Colonic mucosa (tissue), 4 donors: ENCODE results near the gene KLF1. TPM values are rescaled to one million over a fixed set of nuclear protein-coding genes. Genes with fewer than 3 reads are reported as not detected.

ENCODE experiments used
- DNase-seq: peaks from one replicate; pipeline ENCODE4 v3.0.0-alpha.2; 2020
- H3K27ac ChIP-seq: fragments of 200-600 bp; one replicate; pipeline ENCODE4 v1.8.0; 2021
- H3K27me3 ChIP-seq: fragments of 200-600 bp; one replicate; pipeline ENCODE4 v1.8.0; 2021
- H3K36me3 ChIP-seq: fragments of 200-600 bp; one replicate; pipeline ENCODE4 v1.8.0; 2021
- H3K4me1 ChIP-seq: fragments of 200-600 bp; one replicate; pipeline ENCODE4 v1.8.0; 2021; ENCODE audit warnings: mild to moderate bottlenecking
- H3K4me3 ChIP-seq: fragments of 200-600 bp; one replicate; pipeline ENCODE4 v1.8.0; 2021
- H3K9ac ChIP-seq, 2 donors: one replicate each; pipeline ENCODE4 v1.7.0; 2013; ENCODE audit warnings: control low read depth in 2 of 2, low read depth in 2 of 2, low read length in 2 of 2
- H3K9me3 ChIP-seq: fragments of 200-600 bp; one replicate; pipeline ENCODE4 v1.8.0; 2021
- intact Hi-C: fragments of 100-400 bp; cut with DNase I; formaldehyde crosslinking; loops from one replicate; pipeline ENCODE4 v1.14.1; 2022
- total RNA-seq, 2 donors: library from RNA; stranded (reverse); fragmentation: NEBNext Ultra II Directional in 1 of 2; extraction: Animal tissue kit (Norgen Biotek cat#: 25700) in 1 of 2; gene quantifications; one replicate each; pipeline ENCODE4 v1.2.1, GENCODE V29; 2021
- TF ChIP-seq, protein P1 (sequence below): fragments of 200-600 bp; IDR thresholded peaks from one replicate; pipeline ENCODE4 v1.8.0; 2022; ENCODE audit warnings: antibody characterized with exemption, mild to moderate bottlenecking
- donor health status: healthy.
- donor health status: DM: no; HTN: no; CAD: no.
- donor health status: DM: no; HTN: no; CAD: no.

KLF1 gene
- total RNA-seq, 2 donors from 2014 or later: 0.25 TPM; not detected in 1

DNA sequence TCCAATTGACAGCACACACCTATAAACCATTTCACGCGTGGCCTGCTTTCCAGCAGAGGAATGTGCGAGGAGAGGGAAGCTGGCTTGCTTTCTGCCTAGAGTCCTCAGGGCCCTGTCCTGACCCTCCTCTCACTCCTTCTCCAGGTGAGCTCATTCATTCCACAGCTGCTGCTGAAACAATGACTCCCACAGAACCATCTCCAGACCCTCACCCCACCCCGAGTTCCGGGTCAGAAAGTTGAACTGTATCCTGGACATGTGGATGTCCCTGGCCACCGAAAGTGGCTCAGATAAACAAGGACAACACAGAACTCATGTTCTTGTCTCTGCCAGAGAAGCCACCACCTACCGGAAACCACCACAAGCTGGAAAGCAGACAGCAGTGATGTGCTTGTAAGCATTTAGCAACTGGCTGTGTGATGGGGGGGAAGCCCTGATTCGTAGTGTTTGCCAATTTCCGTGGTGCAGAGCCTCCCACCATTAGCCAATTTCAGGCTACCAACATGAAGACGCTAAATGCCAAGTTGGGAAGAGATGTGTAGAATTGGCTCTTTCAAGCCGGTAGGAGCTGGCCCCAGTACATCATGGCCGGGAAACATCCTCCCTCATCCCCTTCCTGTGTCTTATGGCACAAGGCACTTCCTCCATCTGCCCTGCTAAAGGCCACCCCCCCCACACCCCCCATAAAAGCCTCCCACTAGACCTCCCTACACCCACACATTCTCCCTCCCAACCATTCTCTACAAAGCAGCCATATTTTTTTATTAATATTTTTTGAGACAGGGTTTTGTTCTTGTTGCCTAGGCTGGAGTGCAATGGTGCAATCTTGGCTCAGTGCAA lies 27.1 kb upstream of the KLF1 start:
- no peaks in the 10 kb centered on the region for H3K27me3 ChIP-seq
- no peak for DNase-seq
- peak overlapping the region in 1 of 2 donors; percentile 14 for H3K9ac ChIP-seq
- H3K36me3 ChIP-seq: no peaks in the 10 kb centered on the region
- no peak overlapping the region for H3K4me3 ChIP-seq
- no peaks in the 10 kb centered on the region for H3K9me3 ChIP-seq
- no peak overlapping the region for H3K27ac ChIP-seq
- H3K4me1 ChIP-seq: no peaks in the 10 kb centered on the region
- TF ChIP-seq, protein P1, sequence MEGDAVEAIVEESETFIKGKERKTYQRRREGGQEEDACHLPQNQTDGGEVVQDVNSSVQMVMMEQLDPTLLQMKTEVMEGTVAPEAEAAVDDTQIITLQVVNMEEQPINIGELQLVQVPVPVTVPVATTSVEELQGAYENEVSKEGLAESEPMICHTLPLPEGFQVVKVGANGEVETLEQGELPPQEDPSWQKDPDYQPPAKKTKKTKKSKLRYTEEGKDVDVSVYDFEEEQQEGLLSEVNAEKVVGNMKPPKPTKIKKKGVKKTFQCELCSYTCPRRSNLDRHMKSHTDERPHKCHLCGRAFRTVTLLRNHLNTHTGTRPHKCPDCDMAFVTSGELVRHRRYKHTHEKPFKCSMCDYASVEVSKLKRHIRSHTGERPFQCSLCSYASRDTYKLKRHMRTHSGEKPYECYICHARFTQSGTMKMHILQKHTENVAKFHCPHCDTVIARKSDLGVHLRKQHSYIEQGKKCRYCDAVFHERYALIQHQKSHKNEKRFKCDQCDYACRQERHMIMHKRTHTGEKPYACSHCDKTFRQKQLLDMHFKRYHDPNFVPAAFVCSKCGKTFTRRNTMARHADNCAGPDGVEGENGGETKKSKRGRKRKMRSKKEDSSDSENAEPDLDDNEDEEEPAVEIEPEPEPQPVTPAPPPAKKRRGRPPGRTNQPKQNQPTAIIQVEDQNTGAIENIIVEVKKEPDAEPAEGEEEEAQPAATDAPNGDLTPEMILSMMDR: no peak
- intact Hi-C loops: no loop called here

DNA sequence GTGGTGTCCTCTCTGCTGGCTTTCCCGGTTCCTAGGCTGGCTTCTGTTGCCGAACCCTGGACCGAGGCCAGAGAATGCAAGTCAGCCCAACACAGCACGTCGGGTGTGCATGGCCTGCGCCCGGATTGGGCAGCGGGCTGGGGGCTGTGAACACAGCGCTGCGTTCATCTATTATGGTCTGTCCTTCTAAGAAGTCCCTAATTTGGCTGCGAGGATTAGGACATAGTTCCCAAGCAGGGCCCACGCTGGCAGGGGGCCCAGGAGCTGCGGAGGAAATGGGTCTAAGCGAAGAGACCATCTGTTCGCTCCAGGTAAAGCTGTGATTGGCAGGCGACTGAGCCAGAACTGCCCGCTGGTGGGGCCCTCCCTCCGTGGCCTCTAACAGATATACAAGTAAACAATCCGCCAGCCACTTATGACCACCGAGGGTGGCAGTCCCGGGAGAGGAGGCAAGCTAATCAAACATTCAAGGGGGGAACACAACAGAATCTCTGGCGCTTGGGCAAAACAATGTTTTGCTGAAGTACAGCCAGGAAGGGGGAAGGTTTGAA lies 26.1 kb upstream of the KLF1 start:
- Histone ChIP-seq H3K4me1 (no peaks in the 10 kb centered on the region), H3K9ac (peak overlapping the region; percentile 14 to 43), H3K27me3 (no peaks in the 10 kb centered on the region), H3K36me3 (no peaks in the 10 kb centered on the region), H3K4me3 (no peak overlapping the region), H3K9me3 (no peaks in the 10 kb centered on the region), H3K27ac (peak overlapping the region; percentile 30)
- intact Hi-C loops: no loop called here
- TF ChIP-seq, protein P1: no peak
- DNase-seq: peak; percentile 40

DNA sequence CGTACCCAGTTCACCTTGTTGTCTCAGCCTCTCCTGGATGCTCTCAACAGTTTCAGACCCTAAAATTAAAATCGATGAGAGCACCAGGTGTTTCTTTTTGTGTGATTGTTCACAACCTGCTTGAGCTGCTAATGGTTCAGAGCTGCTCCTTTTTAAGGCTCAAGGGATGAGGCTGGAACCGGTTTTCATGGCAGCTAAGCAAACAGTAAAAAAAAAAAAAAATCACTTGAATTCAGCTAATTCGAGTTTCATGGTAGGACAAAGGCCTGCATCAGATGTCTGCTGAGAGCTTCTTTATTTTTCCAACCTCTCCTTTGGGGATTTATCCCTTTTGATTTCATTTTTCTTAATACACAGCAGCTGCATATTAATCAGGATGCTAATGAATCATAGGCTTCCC lies 25.6 kb upstream of the KLF1 start:
- H3K9me3 ChIP-seq: no peaks in the 10 kb centered on the region
- no peak for DNase-seq
- H3K4me1 ChIP-seq: no peaks in the 10 kb centered on the region
- H3K9ac ChIP-seq: peak overlapping the region in 1 of 2 donors; percentile 43
- H3K4me3 ChIP-seq: no peak overlapping the region
- TF ChIP-seq, protein P1: no peak
- no peaks in the 10 kb centered on the region for H3K27me3 ChIP-seq
- intact Hi-C loops: no loop called here
- H3K27ac ChIP-seq: peak overlapping the region; percentile 30
- H3K36me3 ChIP-seq: no peaks in the 10 kb centered on the region

DNA sequence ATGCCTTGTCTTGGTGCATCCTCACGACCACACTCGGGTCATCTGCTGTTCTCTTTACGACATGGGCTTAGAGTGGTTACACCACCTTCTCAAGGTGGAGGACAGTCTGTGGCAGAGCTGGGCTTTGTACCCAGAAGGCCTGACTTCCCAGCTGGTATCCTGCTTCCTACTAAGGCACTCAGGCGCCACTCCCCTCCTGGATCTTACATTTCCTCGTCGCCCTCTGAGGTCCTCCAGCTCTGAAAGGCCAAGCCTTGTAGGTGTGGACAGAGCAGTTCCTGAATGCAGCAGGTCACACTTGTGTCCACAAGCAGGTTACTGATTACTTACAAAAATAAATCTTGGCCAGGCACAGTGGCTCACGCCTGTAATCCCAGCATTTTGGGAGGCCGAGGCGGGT lies 20.2 kb upstream of the KLF1 start:
- H3K4me3 ChIP-seq: no peak overlapping the region
- no peaks in the 10 kb centered on the region for H3K9me3 ChIP-seq
- intact Hi-C loops: no loop called here
- no peaks in the 10 kb centered on the region for H3K36me3 ChIP-seq
- no peak for DNase-seq
- no peak overlapping the region for H3K27ac ChIP-seq
- TF ChIP-seq, protein P1: no peak
- H3K27me3 ChIP-seq: no peaks in the 10 kb centered on the region
- no peak overlapping the region for H3K9ac ChIP-seq
- H3K4me1 ChIP-seq: no peaks in the 10 kb centered on the region

DNA sequence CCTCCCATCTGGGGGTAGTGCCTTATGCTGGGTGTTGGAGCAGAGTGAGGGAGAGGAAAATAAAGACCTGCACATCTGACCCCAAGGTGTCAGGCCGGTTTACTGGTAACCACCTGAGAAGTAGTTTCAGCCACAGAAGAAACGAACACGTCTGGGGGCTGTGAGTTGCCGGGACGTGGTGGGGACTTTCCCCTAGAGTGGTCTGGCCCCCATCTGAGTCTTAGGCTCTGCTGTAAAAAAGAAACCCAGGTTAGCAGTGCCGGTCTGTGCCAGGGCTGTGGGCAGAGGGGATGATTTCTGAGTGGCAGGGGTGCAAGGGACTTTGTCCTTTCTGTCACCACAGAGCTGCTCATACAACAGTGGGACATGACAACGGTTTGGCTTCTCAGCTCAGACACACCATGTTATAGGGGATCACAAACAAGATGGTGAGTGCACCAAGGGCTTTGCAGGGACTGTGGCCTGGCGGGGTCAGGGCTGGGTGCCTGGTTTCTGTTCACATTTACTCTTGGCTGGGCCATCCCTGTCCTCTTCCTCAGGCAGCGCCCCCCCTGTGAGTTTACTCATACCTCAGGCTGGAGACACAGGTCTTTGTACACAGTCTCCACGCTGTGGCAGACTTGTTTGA lies 13.0 kb upstream of the KLF1 start:
- TF ChIP-seq, protein P1: no peak
- Histone ChIP-seq H3K27ac (no peak overlapping the region), H3K9ac (no peak overlapping the region), H3K9me3 (no peaks in the 10 kb centered on the region), H3K4me3 (no peak overlapping the region), H3K36me3 (no peaks in the 10 kb centered on the region), H3K4me1 (no peaks in the 10 kb centered on the region), H3K27me3 (no peaks in the 10 kb centered on the region)
- intact Hi-C loops: no loop called here
- no peak for DNase-seq
